Measurements from ENCODE around the gene ERVMER34-1.

ERVMER34-1 gene

GRCh38 chr4:52752936-52753335, 1.7 kb upstream of the ERVMER34-1 start:
- 0 out of 2 replicates have a peak, but pooled peaks cover 8% of the 10 kb centered on the region for H3K36me3 ChIP-seq (ENCODE audit: insufficient read depth, low read length)
- H3K27me3 ChIP-seq (ENCODE audit: insufficient read depth, low read length): peaks cover 34% of the 10 kb centered on the region
- H3K4me1 ChIP-seq (ENCODE audit: insufficient read depth, low read length): no peaks in the 10 kb centered on the region; the same call in 1 of the 2 replicates
- H3K4me3 ChIP-seq (ENCODE audit: low read length): no peak overlapping the region
- H3K27ac ChIP-seq (ENCODE audit: low read depth, low read length): no peak overlapping the region
- WGBS: 92% methylated on average over 6 of the region's 6 CpGs
- no peaks in the 10 kb centered on the region; the same call in 1 of the 2 replicates for H3K9me3 ChIP-seq (ENCODE audit: insufficient read depth, low read depth, low read length)
- no peak overlapping the region for H3K9ac ChIP-seq (ENCODE audit: low read depth, low read length)

DNA sequence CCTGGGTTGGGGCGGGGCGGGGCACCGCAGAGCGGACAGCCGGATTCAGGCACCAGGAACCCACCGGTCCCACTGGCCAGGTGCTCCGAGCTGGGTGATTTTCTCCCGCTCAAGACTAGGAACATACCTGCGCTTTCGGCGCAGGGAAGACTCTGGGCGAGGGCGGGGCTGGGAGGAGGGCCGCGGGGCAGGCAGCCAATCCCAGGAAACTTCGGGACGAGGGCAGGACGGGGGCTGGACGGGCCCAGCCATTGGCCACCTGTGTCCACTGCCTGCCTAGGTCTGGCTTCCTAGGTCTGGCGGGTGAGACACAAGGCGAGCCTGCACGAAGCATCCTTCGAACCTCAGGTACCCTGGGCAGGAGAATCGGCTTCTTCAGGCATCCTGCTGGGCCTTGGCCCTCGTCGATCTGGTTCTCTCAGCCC, 274 bp upstream of the ERVMER34-1 start:
- H3K9ac ChIP-seq (ENCODE audit: low read depth, low read length): peak overlapping the region; percentile 60; the same call in 1 of the 2 replicates
- no peak overlapping the region for H3K27ac ChIP-seq (ENCODE audit: low read depth, low read length)
- peaks cover 34% of the 10 kb centered on the region for H3K27me3 ChIP-seq (ENCODE audit: insufficient read depth, low read length)
- peaks cover 10% of the 10 kb centered on the region; the same call in 1 of the 2 replicates for H3K36me3 ChIP-seq (ENCODE audit: insufficient read depth, low read length)
- 7% methylated on average over 26 of the region's 26 CpGs for WGBS
- no peaks in the 10 kb centered on the region; the same call in 1 of the 2 replicates for H3K9me3 ChIP-seq (ENCODE audit: insufficient read depth, low read depth, low read length)
- H3K4me3 ChIP-seq (ENCODE audit: low read length): peak overlapping the region; percentile 55
- no peaks in the 10 kb centered on the region; the same call in 1 of the 2 replicates for H3K4me1 ChIP-seq (ENCODE audit: insufficient read depth, low read length)

GRCh38 chr4:52750213-52750612, 1.0 kb downstream of the ERVMER34-1 start:
- no peaks in the 10 kb centered on the region; the same call in 1 of the 2 replicates for H3K4me1 ChIP-seq (ENCODE audit: insufficient read depth, low read length)
- peak overlapping the region; percentile 60; the same call in 1 of the 2 replicates for H3K9ac ChIP-seq (ENCODE audit: low read depth, low read length)
- H3K4me3 ChIP-seq (ENCODE audit: low read length): peak overlapping the region; percentile 55
- no peak overlapping the region for H3K27ac ChIP-seq (ENCODE audit: low read depth, low read length)
- H3K27me3 ChIP-seq (ENCODE audit: insufficient read depth, low read length): peaks cover 34% of the 10 kb centered on the region
- H3K9me3 ChIP-seq (ENCODE audit: insufficient read depth, low read depth, low read length): no peaks in the 10 kb centered on the region; the same call in 1 of the 2 replicates
- WGBS: 94% methylated on average over 10 of the region's 11 CpGs
- peaks cover 17% of the 10 kb centered on the region for H3K36me3 ChIP-seq (ENCODE audit: insufficient read depth, low read length)

DNA sequence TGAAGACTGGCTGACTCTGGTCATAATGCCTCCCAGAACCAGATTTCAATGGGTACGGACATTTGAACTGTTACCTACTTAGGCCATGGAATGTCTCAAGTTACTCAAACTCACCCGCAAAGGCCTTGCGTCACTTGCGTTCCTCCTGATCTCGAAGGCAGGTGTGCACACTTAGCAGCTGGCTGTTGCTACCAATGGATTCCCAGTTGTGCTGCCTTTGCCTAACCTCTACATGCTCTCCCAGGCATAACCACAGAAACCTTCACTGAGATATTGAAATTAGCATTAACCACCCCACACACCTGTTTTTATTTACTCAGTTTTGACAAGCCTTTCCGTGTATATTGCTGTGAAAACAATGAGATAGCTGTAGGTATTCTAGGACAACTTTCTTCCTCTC, 2.8 kb downstream of the ERVMER34-1 start:
- no peak overlapping the region for H3K9ac ChIP-seq (ENCODE audit: low read depth, low read length)
- WGBS: 94% methylated on average over 5 of the region's 6 CpGs
- H3K27ac ChIP-seq (ENCODE audit: low read depth, low read length): no peak overlapping the region
- H3K27me3 ChIP-seq (ENCODE audit: insufficient read depth, low read length): peaks cover 33% of the 10 kb centered on the region
- peaks cover 27% of the 10 kb centered on the region for H3K36me3 ChIP-seq (ENCODE audit: insufficient read depth, low read length)
- H3K4me1 ChIP-seq (ENCODE audit: insufficient read depth, low read length): no peaks in the 10 kb centered on the region; the same call in 1 of the 2 replicates
- H3K4me3 ChIP-seq (ENCODE audit: low read length): no peak overlapping the region
- H3K9me3 ChIP-seq (ENCODE audit: insufficient read depth, low read depth, low read length): no peaks in the 10 kb centered on the region; the same call in 1 of the 2 replicates

DNA sequence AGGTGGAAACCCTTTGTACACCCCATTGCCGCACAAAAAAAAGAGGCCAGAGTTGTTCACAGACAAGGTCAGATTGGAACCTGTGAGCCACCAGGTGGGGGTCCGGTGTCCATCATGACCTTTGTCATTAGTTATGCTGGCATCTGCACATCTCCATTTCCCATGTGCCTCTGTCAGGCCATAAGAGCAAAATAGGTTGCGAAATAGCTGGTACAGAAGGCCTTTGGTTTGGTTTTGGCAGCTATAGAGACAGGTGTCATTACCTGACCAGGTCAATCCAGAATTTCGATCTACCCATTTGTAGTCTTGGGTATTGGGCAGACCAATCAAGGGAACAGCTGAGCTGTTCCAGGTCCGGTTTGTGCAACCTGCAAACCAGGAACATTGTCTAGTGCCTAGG, 6.6 kb downstream of the ERVMER34-1 start:
- H3K9me3 ChIP-seq (ENCODE audit: insufficient read depth, low read depth, low read length): peaks cover 3% of the 10 kb centered on the region; the same call in 1 of the 2 replicates
- H3K27ac ChIP-seq (ENCODE audit: low read depth, low read length): no peak overlapping the region
- H3K36me3 ChIP-seq (ENCODE audit: insufficient read depth, low read length): peaks cover 27% of the 10 kb centered on the region
- no peak overlapping the region for H3K4me3 ChIP-seq (ENCODE audit: low read length)
- no peak overlapping the region for H3K9ac ChIP-seq (ENCODE audit: low read depth, low read length)
- no peaks in the 10 kb centered on the region; the same call in 1 of the 2 replicates for H3K4me1 ChIP-seq (ENCODE audit: insufficient read depth, low read length)
- WGBS: 97% methylated on average over 5 of the region's 5 CpGs
- H3K27me3 ChIP-seq (ENCODE audit: insufficient read depth, low read length): no peaks in the 10 kb centered on the region

DNA sequence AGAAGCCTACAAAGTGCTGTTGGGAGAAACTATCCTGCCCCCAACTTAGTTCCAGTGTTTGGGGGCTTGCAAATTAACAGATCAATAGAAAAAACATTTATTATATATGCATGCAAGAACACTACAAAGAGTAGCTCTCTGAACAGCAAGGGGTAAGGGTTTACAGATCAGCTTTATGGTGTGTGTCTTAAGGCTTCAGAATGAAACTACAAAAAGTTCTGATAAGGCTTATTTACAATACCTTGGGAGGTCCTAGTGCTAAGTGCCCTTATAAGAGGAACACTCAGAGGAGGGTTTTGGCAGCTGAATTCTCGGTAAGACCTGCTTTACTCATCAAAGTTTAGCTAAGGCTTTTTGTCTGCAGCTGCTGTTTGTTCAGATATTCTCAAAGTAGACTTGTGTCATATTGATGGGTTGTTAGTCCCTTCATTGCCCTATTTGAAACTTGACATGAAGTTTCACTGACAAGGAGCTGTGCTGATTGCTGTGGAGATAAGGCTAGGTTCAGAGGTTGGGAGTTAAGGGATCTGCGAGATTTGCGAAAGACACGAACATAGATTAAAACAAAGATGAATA, 7.7 kb downstream of the ERVMER34-1 start:
- 94% methylated on average over 4 of the region's 4 CpGs for WGBS
- H3K27me3 ChIP-seq (ENCODE audit: insufficient read depth, low read length): no peaks in the 10 kb centered on the region

DNA sequence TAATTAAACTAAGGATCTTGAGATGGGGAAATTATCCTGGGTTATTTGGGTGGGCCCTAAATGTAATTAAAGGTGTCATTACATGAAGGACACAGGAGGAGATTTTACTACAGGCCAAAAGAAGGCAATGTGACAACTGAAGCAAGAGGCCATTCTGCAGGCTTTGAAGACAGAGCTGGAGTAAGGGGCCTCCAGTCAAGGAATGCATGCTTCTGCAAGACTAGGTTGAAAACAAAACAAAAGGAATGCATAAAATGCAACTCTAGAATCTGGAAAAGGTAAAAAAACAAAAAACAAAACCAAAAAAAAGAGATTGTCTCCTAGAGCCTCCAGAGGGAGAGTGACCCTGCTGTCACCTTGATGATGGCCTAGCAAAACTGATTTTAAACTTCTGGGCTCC, 21.6 kb downstream of the ERVMER34-1 start:
- Histone ChIP-seq H3K9me3 (ENCODE audit: insufficient read depth, low read depth, low read length) (no peaks in the 10 kb centered on the region), H3K4me1 (ENCODE audit: insufficient read depth, low read length) (peaks cover 9% of the 10 kb centered on the region), H3K36me3 (ENCODE audit: insufficient read depth, low read length) (no peaks in the 10 kb centered on the region), H3K27ac (ENCODE audit: low read depth, low read length) (peak overlapping the region; percentile 25; the same call in 1 of the 2 replicates), H3K27me3 (ENCODE audit: insufficient read depth, low read length) (no peaks in the 10 kb centered on the region), H3K4me3 (ENCODE audit: low read length) (no peak overlapping the region), H3K9ac (ENCODE audit: low read depth, low read length) (no peak overlapping the region)

More for the DNA sequence above, 7.7 kb downstream of the ERVMER34-1 start:
- Histone ChIP-seq H3K9ac (ENCODE audit: low read depth, low read length) (no peak overlapping the region), H3K36me3 (ENCODE audit: insufficient read depth, low read length) (peaks cover 25% of the 10 kb centered on the region), H3K4me1 (ENCODE audit: insufficient read depth, low read length) (no peaks in the 10 kb centered on the region; the same call in 1 of the 2 replicates), H3K4me3 (ENCODE audit: low read length) (no peak overlapping the region), H3K27ac (ENCODE audit: low read depth, low read length) (no peak overlapping the region), H3K9me3 (ENCODE audit: insufficient read depth, low read depth, low read length) (peaks cover 3% of the 10 kb centered on the region; the same call in 1 of the 2 replicates)

GRCh38 chr4:52728691-52729240, 22.5 kb downstream of the ERVMER34-1 start:
- WGBS: 92% methylated on average over 1 of the region's 2 CpGs
- H3K36me3 ChIP-seq (ENCODE audit: insufficient read depth, low read length): no peaks in the 10 kb centered on the region
- peaks cover 9% of the 10 kb centered on the region for H3K4me1 ChIP-seq (ENCODE audit: insufficient read depth, low read length)

GRCh38 chr4:52726826-52727580, 24.2 kb downstream of the ERVMER34-1 start:
- Histone ChIP-seq H3K9me3 (ENCODE audit: insufficient read depth, low read depth, low read length) (no peaks in the 10 kb centered on the region), H3K9ac (ENCODE audit: low read depth, low read length) (no peak overlapping the region), H3K27me3 (ENCODE audit: insufficient read depth, low read length) (no peaks in the 10 kb centered on the region), H3K36me3 (ENCODE audit: insufficient read depth, low read length) (no peaks in the 10 kb centered on the region), H3K4me1 (ENCODE audit: insufficient read depth, low read length) (peaks cover 14% of the 10 kb centered on the region), H3K4me3 (ENCODE audit: low read length) (no peak overlapping the region), H3K27ac (ENCODE audit: low read depth, low read length) (no peak overlapping the region)
- WGBS: 86% methylated on average over 3 of the region's 3 CpGs

More at GRCh38 chr4:52728691-52729240, 22.5 kb downstream of the ERVMER34-1 start:
- H3K9me3 ChIP-seq (ENCODE audit: insufficient read depth, low read depth, low read length): no peaks in the 10 kb centered on the region
- H3K9ac ChIP-seq (ENCODE audit: low read depth, low read length): no peak overlapping the region
- no peaks in the 10 kb centered on the region for H3K27me3 ChIP-seq (ENCODE audit: insufficient read depth, low read length)
- H3K27ac ChIP-seq (ENCODE audit: low read depth, low read length): no peak overlapping the region
- H3K4me3 ChIP-seq (ENCODE audit: low read length): no peak overlapping the region

GRCh38 chr4:52721968-52722815, 29.0 kb downstream of the ERVMER34-1 start:
- Histone ChIP-seq H3K9me3 (ENCODE audit: insufficient read depth, low read depth, low read length) (no peaks in the 10 kb centered on the region), H3K27ac (ENCODE audit: low read depth, low read length) (peak overlapping the region; percentile 83), H3K9ac (ENCODE audit: low read depth, low read length) (peak overlapping the region; percentile 79), H3K27me3 (ENCODE audit: insufficient read depth, low read length) (no peaks in the 10 kb centered on the region), H3K36me3 (ENCODE audit: insufficient read depth, low read length) (peaks cover 33% of the 10 kb centered on the region), H3K4me1 (ENCODE audit: insufficient read depth, low read length) (peaks cover 8% of the 10 kb centered on the region; the same call in 1 of the 2 replicates), H3K4me3 (ENCODE audit: low read length) (peak overlapping the region; percentile 64)
- 4% methylated on average over 55 of the region's 56 CpGs for WGBS

Data from HUES64 (cell line).